GM23248 (cell line): ENCODE data around the gene KIF11.

Experiments used
- EZH2 ChIP-seq: fragments of 200-600 bp; sonication (generic); IDR thresholded peaks from 2 replicates; pipeline ENCODE4 v1.6.1; 2018; ENCODE audit warnings: antibody characterized with exemption, mild to moderate bottlenecking; ENCODE audit not compliant: insufficient read depth, poor library complexity, severe bottlenecking
- EZH2phosphoT487 ChIP-seq: fragments of 200-600 bp; sonication (generic); IDR thresholded peaks from 2 replicates; pipeline ENCODE4 v1.6.1; 2018; ENCODE audit warnings: antibody characterized with exemption, moderate library complexity, mild to moderate bottlenecking, low read depth; ENCODE audit not compliant: insufficient read depth

DNA sequence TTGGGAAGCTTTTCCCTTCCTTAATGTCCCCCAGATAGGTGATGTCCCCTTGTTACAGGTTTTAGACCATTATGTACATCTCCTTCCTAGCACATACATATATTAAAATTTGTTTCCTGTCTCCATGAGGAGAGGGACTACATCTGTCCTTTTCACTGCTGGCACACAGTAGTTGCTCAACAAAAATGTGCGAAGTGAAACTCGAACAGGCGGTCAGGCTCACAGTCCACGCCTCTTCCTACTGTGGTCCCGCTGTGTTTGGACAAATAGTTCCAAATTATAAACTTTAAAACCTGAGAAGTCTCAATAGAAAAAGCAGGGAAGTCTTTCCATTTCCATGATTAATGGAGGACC is 95.6 kb downstream of the KIF11 start:
- TF ChIP-seq EZH2 (no peak), EZH2phosphoT487 (no peak)
